ENCODE measurements around the gene MCM5. TPM values are rescaled to one million over a fixed set of nuclear protein-coding genes. Genes with fewer than 3 reads are reported as not detected.
"Not testable (repeated sequence)": the region's sequence is repeated elsewhere in the genome, so short reads cannot be mapped to it uniquely, and the experiment has no call there.

The MCM5 gene
- total RNA-seq, 1 donor from 2014 or later: 9.1 TPM

GRCh38 chr22:35467681-35468434 lies 67.9 kb downstream of the MCM5 start:
- DNase-seq (ENCODE audit: low spot score) (no peak), ATAC-seq (peak; percentile 79)

- DNase-seq (ENCODE audit: low spot score) (no peak), ATAC-seq (no peak)
These were observed 71.0 kb downstream of the MCM5 start for GRCh38 chr22:35470903-35471321.

GRCh38 chr22:35471566-35471965 lies 71.6 kb downstream of the MCM5 start:
- not testable (repeated sequence) for ATAC-seq; DNase-seq (ENCODE audit: low spot score)

- ATAC-seq (no peak), DNase-seq (ENCODE audit: low spot score) (no peak)
These were observed 72.5 kb downstream of the MCM5 start for GRCh38 chr22:35472488-35472887.

GRCh38 chr22:35473971-35474370 lies 74.0 kb downstream of the MCM5 start:
- DNase-seq (ENCODE audit: low spot score) (no peak), ATAC-seq (no peak)

Other genes starting within 250 kb of the MCM5 start
- 5.9 TPM for gene HMGXB4, start 142.6 kb upstream of the MCM5 start, total RNA-seq
- 49.1 TPM for gene TOM1, start 100.2 kb upstream of the MCM5 start, total RNA-seq
- gene HMOX1, start 19.0 kb upstream of the MCM5 start, total RNA-seq: 35.9 TPM
- not detected for gene RASD2, start 140.7 kb downstream of the MCM5 start, total RNA-seq
- 0.48 TPM for gene MB, start 217.2 kb downstream of the MCM5 start, total RNA-seq
- 31.7 TPM for gene APOL6, start 248.3 kb downstream of the MCM5 start, total RNA-seq

All from left lobe of liver (tissue), 2 donors.